GM19099 (cell line): ENCODE measurements around the gene HABP2.

Experiments used
- POLR2A ChIP-seq: IDR thresholded peaks from 3 replicates; pipeline ENCODE4 v1.6.1; 2011; ENCODE audit warnings: low read depth; ENCODE audit not compliant: insufficient read length; ENCODE audit errors: extremely low read depth

HABP2 gene

GRCh38 chr10:113561214-113561613 lies 8.4 kb downstream of the HABP2 start:
- no peak for TF ChIP-seq POLR2A

GRCh38 chr10:113562069-113562468 lies 9.2 kb downstream of the HABP2 start:
- TF ChIP-seq POLR2A, result no peak

DNA sequence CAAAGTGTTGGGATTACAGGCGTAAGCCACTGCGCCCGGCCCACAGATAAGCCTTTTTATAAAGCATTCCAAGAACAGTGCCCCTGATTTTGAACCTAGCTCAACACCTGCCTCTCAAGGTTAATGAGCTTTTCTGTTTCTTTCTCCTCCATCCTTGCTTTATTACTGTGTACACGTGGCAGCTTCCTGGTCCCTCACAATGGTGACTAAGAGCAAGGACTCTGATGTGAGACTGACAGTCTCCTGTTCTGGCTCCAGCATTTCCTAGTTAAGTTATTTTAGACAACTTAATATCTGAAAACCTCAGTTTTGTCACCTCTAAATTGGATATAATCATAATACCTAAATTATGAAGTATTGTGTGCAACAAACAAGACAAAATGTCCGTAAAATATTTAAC lies 9.9 kb downstream of the HABP2 start:
- TF ChIP-seq POLR2A, result no peak

- no peak for TF ChIP-seq POLR2A
These were observed 10.6 kb downstream of the HABP2 start for GRCh38 chr10:113563306-113564088.

GRCh38 chr10:113565364-113565763 lies 12.5 kb downstream of the HABP2 start:
- TF ChIP-seq POLR2A, result no peak

- TF ChIP-seq POLR2A, result no peak
These were observed 14.0 kb downstream of the HABP2 start for GRCh38 chr10:113566888-113567287.

GRCh38 chr10:113569576-113569975 lies 16.7 kb downstream of the HABP2 start:
- no peak for TF ChIP-seq POLR2A

GRCh38 chr10:113572520-113573290 lies 19.9 kb downstream of the HABP2 start:
- no peak for TF ChIP-seq POLR2A

- TF ChIP-seq POLR2A, result no peak
These were observed 20.5 kb downstream of the HABP2 start for GRCh38 chr10:113573368-113573767.

DNA sequence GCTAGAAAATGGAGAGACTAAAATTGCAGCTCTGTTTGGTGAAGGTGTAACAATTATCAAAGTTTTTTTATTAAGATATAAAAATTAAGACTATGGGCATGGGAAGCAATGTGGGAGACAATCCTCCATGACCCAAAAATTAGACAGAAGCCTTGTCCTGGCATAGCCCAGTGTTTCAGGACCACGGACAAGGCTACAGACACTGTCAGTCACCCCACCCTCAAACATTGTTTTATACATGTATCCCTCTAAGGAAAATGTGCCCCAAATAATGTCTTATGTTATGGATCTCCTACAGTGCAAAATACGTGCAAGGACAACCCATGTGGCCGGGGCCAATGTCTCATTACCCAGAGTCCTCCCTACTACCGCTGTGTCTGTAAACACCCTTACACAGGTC lies 24.0 kb downstream of the HABP2 start:
- TF ChIP-seq POLR2A, result no peak

GRCh38 chr10:113578773-113579172 lies 25.9 kb downstream of the HABP2 start:
- no peak for TF ChIP-seq POLR2A

- TF ChIP-seq POLR2A, result no peak
These were observed 28.2 kb downstream of the HABP2 start for GRCh38 chr10:113581092-113581491.

- no peak for TF ChIP-seq POLR2A
These were observed 30.7 kb downstream of the HABP2 start for GRCh38 chr10:113583571-113583970.

DNA sequence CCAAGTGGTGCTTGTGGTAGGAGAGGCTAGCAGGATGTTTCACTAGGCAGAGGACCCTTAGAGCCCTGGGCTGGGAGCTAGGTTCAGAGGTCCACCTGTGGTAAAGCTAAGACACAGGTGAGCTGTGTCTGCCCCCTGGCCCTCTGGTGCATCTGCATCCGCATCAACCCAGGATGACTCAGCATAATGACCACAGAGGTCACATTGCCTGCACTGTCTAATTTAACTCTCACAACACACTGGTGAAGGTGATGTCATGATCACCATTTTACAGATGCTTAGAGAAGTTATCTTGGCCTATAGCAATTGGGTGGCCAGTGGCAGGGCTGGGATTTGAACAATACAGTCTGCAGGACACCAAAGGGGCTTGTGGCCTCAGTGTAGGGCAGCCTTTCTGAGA lies 33.1 kb downstream of the HABP2 start:
- no peak for TF ChIP-seq POLR2A

DNA sequence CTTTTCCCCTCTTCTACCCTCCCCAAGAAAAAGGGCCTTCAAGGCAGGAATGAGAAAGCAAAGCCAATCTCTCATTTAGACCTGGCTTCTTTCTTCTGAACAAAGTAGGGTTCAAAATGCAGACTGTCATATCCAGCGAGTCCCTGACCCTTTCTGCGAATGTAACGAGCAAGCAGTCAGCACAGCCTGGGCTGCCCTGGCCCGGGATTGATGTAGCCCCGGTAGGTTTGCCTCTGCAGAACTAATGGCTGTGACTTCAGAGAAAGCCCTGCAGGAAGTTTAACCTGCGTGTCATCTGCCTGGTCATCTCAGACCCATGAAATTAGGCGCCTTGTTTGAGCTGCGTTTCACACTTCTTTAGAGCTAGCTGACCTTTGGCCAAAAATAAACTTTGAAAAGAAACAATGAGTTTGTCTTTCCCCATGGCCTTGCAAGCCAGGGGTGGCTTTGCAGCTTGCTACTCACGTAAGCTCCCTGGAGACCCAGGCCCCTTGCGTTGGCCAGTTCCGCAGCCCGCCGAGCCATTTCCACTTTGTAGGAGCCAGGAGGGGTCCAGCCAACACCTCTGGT lies 36.4 kb downstream of the HABP2 start:
- no peak for TF ChIP-seq POLR2A

DNA sequence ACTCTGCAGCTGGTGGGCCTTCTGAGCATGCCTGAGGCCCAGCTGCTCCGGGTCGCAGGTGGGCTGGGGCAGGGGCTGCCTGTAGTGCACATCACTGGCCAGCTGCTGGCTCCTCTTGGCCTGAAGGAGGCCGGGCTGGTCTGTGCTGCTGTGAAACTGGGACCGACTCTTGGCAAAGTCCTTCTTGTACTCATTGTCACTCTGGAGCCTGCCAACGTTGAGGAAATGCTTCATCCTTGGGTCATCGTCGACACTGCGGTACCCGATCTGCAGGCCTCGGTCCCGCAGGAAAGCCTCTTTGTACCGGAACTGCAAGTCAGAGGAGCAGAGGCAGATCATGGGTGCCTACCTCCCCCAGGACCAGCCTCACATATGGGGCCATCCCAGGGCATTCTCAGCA lies 37.7 kb downstream of the HABP2 start:
- no peak for TF ChIP-seq POLR2A

GRCh38 chr10:113592380-113592779 lies 39.5 kb downstream of the HABP2 start:
- no peak for TF ChIP-seq POLR2A

DNA sequence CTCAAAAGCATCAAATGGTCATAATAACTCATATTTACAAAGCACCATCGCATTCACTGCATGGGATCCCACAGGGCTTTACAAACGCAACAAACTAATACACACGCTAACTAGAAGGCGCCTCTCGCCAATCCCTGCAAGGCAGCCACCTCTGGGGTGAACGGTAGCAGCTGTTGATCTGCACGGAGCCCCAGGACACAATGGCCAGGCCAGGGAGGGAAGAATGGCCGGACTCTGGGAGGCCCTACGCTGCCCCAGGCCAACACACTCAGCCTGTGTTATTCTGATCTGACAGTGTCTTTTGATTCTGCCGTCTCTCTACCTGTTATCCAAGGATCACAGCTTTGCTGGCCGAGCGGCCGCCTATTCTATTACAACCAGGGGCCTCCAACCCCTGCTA lies 41.8 kb downstream of the HABP2 start:
- TF ChIP-seq POLR2A, result no peak
